HG03460 (cell line): Measurements from ENCODE around the gene TAPBP.
"Not testable (repeated sequence)": the region's sequence is repeated elsewhere in the genome, so short reads cannot be mapped to it uniquely, and the experiment has no call there.

Source experiments
- ATAC-seq: cut with Tn5 transposase; IDR thresholded peaks from one replicate; pipeline ENCODE4 v1.9.1; 2021; ENCODE audit not compliant: unreplicated experiment

The TAPBP gene

DNA sequence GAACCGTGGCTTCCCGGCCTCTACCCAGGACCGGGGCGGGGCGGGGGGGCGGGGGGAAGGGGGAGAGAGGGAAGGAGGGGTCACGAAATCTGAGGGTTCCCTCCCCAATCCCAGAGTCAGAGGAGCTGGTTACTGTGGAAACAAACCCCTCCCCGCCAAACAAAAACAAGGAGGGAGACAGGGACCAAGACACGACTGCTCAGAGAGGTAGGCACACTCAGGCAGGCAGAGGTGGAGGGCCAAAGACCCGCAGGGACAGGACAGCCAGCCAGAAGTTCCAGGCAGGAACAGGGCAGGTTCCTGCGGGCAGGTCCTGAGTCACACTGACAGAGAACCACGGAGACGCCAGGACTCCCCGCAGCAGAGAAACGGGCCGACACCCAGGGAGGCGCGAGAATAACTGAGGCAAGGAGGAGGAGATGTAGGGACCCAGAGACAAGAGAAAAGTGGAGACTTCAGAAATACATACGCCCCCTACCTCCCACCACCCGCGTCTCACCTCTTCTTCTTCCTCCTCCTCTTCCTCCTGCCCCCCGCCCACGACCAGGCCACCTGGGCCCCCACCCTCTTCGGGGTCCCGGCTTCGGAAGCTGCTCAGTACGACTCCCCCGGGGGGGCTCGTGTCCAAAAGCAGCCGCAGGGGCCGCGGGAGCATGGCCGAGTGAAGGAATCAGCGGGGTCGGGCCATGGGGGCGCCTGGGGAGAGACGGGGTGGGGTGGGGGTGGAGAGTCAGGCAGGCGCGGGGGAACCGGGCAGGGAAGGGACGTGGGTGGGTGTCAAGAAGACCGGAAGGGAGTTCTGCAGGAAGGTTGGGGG, 15.7 kb downstream of the TAPBP start:
- ATAC-seq = no peak

- no peak for ATAC-seq
These were observed 16.4 kb downstream of the TAPBP start for GRCh38 chr6:33297406-33297955.

DNA sequence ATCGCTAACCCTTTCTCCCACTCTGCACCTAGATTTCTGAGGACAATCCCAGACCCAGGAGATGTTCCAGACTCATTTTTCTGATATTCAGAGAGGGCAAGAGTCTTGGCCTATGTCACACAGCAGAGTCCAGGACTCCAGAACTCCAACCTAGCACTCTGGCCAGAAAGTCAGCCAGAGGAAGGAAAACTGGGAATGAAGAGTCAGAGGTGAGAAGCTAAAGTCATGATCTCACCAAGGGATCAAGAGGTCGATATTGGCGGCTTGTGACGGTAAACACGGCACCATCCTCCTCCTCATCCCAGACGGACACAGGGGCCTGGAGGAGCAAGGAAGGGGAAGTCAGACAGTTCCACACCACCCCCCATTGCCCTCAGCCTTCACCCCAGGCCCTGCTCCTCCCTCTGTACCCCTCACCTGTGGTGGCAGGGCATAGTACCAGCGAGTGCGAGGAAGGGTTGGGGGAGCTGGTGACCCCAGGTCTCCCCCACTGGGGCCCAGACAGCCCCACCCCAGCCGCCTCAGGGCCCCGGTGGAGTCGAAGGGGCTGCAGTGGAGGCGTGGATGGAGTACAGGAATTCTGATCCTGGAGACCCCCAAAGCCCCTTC, 17.0 kb downstream of the TAPBP start:
- ATAC-seq = no peak

- no peak for ATAC-seq
These were observed 18.1 kb downstream of the TAPBP start for GRCh38 chr6:33295621-33296369.

GRCh38 chr6:33294086-33294823, 19.6 kb downstream of the TAPBP start:
- ATAC-seq = no peak

DNA sequence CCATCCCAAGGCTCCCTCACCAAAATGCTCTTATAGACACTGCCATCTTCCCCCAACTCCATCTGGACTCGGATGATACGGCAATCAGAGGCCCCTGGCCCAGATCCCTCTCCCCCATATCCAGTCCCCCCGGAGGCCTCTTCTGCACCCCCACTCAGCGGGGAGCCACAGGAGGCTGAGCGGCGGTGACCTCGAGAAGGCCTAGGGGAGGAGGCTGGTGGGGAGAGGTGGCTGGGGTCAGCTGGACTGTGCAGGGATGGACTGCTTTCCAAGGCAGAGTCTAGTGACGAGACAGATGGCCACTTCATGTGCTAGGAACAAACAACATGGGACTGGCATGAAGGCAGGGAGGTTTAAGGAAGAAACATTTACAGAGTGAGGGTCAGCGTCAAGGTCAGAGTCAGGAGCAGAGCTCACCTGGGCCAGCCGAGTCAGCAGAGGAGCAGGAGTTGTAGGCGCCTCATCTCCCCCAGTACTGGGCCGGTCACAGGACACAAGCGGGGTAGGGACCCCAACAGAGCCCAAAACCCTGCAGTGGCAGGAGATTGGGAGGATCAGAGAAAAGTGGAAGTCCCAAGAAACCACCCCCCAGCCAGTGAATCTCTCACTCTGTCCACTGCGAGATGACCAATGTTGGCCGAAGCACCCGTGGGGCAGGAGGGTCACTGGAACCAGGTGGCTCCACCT, 20.7 kb downstream of the TAPBP start:
- no peak for ATAC-seq

DNA sequence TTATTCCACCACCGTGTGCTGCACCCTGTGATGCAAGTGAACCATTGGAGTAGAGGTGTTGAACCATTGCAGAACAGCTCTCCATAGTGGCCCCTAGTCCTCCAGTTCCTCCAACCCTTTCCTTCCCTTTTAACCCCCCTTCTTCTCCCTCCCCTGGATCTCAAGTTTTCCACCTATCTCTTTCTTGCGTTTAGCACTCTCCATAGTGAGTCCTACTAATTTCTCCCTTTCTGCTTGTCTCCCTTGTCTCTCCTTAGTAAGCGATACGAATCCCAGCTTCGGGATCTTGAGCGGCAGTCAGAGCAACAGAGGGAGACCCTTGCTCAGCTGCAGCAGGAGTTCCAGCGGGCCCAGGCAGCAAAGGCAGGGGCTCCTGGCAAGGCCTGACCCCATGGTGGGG, 23.4 kb downstream of the TAPBP start:
- no peak for ATAC-seq

- peak; percentile 20 for ATAC-seq
These were observed 24.0 kb downstream of the TAPBP start for GRCh38 chr6:33289784-33290315.

- peak; percentile 82 for ATAC-seq
These were observed 24.7 kb downstream of the TAPBP start, which contains the start of the genes PFDN6 and WDR46 for GRCh38 chr6:33288921-33289783. Gene PFDN6, plus strand, starts transcription at chr6:33289601. Its CDS starts 256 bp downstream, at chr6:33289857. Gene WDR46, minus strand, starts transcription at chr6:33289239. Its CDS starts 69 bp downstream, at chr6:33289170.

DNA sequence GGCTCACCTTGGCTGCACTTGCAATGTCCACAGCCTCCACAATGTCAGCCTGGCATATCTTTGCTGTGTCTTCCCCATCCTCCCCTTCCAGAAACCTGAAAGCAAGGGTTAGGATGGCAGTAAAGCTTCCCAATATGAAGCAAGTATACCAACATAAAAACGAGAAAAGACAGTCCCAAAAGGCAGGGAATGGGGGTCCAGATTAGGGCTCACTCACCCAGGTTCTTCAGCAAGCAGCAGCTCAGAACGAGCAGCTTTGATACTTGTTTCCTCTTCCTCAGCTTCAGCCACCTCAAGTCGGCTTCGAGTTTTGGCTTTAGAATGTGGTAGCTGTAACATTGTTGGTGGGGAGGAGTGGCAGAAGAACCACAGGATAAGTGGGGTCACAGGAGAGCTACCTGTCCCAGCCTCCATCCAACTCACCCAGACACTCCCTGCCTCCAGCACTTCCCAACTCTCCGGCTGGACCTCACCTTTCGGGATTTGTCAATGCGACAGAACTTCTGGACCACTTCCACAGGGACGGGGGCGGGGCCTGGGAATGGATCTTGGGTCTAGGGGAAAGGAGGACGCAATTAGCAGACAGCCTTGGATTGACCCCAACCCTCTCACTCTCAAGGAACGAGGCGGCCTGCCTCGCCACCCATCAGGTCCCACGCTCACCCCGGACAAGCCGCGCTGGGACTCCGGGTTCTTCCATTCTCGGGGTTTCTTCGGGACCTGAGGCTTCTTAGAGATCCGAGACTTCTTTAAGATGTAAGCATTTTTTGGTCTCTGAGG, 25.5 kb downstream of the TAPBP start:
- no peak for ATAC-seq

GRCh38 chr6:33286946-33287914, 26.6 kb downstream of the TAPBP start:
- no peak for ATAC-seq

GRCh38 chr6:33285214-33285613, 28.7 kb downstream of the TAPBP start:
- ATAC-seq = not testable (repeated sequence)

- no peak for ATAC-seq
These were observed 33.3 kb downstream of the TAPBP start for GRCh38 chr6:33280539-33280938.

DNA sequence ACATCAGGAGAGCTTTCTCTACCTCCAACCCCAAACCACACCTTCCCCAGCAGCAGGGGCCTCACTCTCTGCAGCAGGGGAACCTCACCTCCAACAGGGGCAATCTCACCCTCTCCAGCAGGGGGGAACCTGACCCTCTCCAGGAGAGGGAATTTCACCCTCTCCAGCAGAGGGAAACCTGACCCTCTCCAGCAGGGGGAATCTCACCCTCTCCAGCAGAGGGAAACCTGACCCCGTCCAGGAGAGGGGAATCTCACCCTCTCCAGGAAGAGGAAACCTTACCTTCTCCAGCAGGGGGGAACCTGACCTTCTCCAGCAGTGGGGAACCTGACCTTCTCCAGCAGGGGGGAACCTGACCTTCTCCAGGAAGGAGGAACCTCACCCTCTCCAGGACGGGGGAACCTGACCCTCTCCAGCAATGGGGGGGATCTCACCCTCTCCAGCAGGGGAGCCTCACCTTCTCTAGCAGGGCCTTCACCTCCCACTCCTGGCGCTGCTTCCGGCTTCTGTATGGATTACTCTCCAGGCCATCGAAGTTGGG, 33.8 kb downstream of the TAPBP start:
- no peak for ATAC-seq

DNA sequence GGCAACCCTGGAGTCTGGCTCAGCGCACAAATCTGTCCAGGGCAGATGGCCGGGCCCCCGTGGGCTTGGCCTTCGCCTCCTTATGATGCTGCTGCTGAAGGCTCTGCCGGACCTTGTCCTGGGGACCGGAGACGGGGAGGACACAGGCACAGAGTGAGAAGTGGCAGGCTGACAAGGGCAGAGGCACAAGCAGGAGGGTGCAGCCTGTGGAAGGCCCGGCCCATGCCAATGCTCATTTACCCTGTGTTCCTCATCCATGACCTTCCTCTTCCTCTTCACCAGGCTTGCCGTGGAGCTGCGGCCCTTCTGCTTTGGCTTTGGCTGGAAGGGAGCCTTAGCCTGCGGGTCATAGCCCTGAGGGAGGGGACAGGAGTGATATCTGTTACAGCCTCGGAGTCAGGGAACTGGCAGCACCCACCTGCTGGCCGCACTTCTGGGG, 34.6 kb downstream of the TAPBP start:
- ATAC-seq = no peak

DNA sequence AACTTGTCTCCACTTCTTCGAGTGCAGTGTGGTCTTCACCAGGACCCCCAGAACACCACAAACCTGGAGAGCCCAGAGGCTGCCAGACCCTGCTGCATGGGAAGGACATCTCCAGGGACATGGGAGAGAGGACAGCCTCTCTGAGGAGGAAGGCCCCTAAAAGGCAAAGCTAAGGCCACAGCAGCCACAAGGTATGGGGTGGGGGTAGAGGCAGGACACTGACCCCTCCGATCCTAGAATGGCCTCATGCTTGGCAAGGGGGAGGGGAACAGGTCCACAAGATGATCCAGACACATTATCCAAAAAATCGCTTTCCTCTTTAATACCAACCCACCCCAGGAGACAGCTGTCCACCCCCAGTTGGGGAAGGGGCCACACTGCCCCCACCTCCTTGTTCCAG, 35.1 kb downstream of the TAPBP start:
- no peak for ATAC-seq

GRCh38 chr6:33278392-33278741, 35.5 kb downstream of the TAPBP start:
- no peak for ATAC-seq
